H1 (cell line): ENCODE data around the gene KLHDC1. TPM values are rescaled to one million over a fixed set of nuclear protein-coding genes. Genes with fewer than 3 reads are reported as not detected.

Source experiments
- CTCF ChIA-PET: fragments of 300-600 bp; sonication (Branson Sonifier 250); formaldehyde crosslinking; loops from one replicate; lab custom pipeline; 2021; ENCODE audit not compliant: partially characterized antibody; lab: Charles Lee
- POLR2A ChIA-PET: fragments of 300-600 bp; sonication (Branson Sonifier 250); formaldehyde crosslinking; loops from one replicate; lab custom pipeline; 2021; ENCODE audit warnings: inconsistent platforms; ENCODE audit not compliant: partially characterized antibody; lab: Charles Lee
- DNase-seq, 2 experiments: peaks; one replicate each; pipeline versions ENCODE4 v3.0.0 to v3.0.0-alpha.2; 2010 to 2022; ENCODE audit warnings: low spot score in 2 of 2, low read depth in 1 of 2, mixed read lengths in 1 of 2
- FAIRE-seq: peaks from 2 replicates; lab custom pipeline; 2011; peaks lifted over from hg19 to GRCh38; lab: Jason Lieb, UNC
- H2AFZ ChIP-seq: 2 replicates; pipeline ENCODE4 v1.8.1; 2012; ENCODE audit warnings: low read length, inconsistent platforms
- H2AK5ac ChIP-seq: 2 replicates; pipeline ENCODE4 v1.6.1; 2013; ENCODE audit warnings: low read depth, low read length
- H2BK120ac ChIP-seq: replicated peaks from 2 replicates; pipeline ENCODE3; 2013; ENCODE audit warnings: low read depth, low read length, inconsistent platforms
- H2BK12ac ChIP-seq: 2 replicates; pipeline ENCODE4 v1.6.1; 2013; ENCODE audit warnings: low read depth, low read length
- H2BK15ac ChIP-seq: 2 replicates; pipeline ENCODE4 v1.6.1; 2013; ENCODE audit warnings: low read length
- H2BK20ac ChIP-seq: 2 replicates; pipeline ENCODE4 v1.6.1; 2013; ENCODE audit warnings: low read length
- H2BK5ac ChIP-seq: 2 replicates; pipeline ENCODE4 v1.6.1; 2013; ENCODE audit warnings: low read depth, low read length
- H3K14ac ChIP-seq: 2 replicates; pipeline ENCODE4 v1.6.1; 2013; ENCODE audit warnings: inconsistent platforms; ENCODE audit not compliant: insufficient read length
- H3K18ac ChIP-seq: 2 replicates; pipeline ENCODE4 v1.6.1; 2013; ENCODE audit warnings: low read length; ENCODE audit errors: extremely low read depth
- H3K23ac ChIP-seq: 2 replicates; pipeline ENCODE4 v1.6.1; 2013; ENCODE audit warnings: inconsistent platforms; ENCODE audit not compliant: insufficient read length
- H3K23me2 ChIP-seq: 2 replicates; pipeline ENCODE4 v1.6.1; 2013; ENCODE audit warnings: low read depth, low read length
- H3K27ac ChIP-seq: 2 replicates; pipeline ENCODE4 v1.6.1; 2011; ENCODE audit warnings: low read depth, low read length, inconsistent platforms
- H3K27me3 ChIP-seq, 4 experiments: replicated peaks in 1 of 4; 1 replicate in 1 of 4; 2 replicates in 3 of 4; pipeline versions ENCODE4 v1.6.1 to v1.8.1; 2011 to 2013; ENCODE audit warnings: low read length in 3 of 4, mild to moderate bottlenecking in 3 of 4, inconsistent platforms in 2 of 4, mixed read lengths in 2 of 4, moderate library complexity in 1 of 4; ENCODE audit not compliant: control insufficient read depth in 3 of 4, insufficient read depth in 3 of 4; ENCODE audit errors: extremely low read depth in 1 of 4
- H3K36me3 ChIP-seq, 4 experiments: 2 replicates each; pipeline versions ENCODE4 v1.6.1 to v1.8.1; 2011 to 2013; ENCODE audit warnings: mild to moderate bottlenecking in 4 of 4, low read length in 3 of 4, moderate library complexity in 2 of 4, control low read depth in 1 of 4, inconsistent platforms in 1 of 4; ENCODE audit not compliant: insufficient read depth in 4 of 4, control insufficient read depth in 2 of 4
- H3K4ac ChIP-seq: replicated peaks from 2 replicates; pipeline ENCODE3; 2013; ENCODE audit warnings: low read length, low read depth, mixed read lengths, inconsistent platforms; ENCODE audit not compliant: insufficient read length
- H3K4me1 ChIP-seq, 4 experiments: replicated peaks in 1 of 4; 1 replicate in 1 of 4; 2 replicates in 3 of 4; pipeline versions ENCODE4 v1.6.1 to v1.8.1; 2011 to 2013; ENCODE audit warnings: low read length in 3 of 4, inconsistent platforms in 2 of 4, mixed read lengths in 1 of 4; ENCODE audit not compliant: insufficient read depth in 4 of 4, control insufficient read depth in 3 of 4
- H3K4me2 ChIP-seq, 2 experiments: 2 replicates each; pipeline versions ENCODE4 v1.6.1 to v1.8.1; 2011 to 2013; ENCODE audit warnings: low read depth in 2 of 2, low read length in 2 of 2, control low read depth in 1 of 2, inconsistent platforms in 1 of 2, mild to moderate bottlenecking in 1 of 2; ENCODE audit not compliant: insufficient read depth in 1 of 2
- H3K4me3 ChIP-seq, 4 experiments: fragments of 200-600, 300-600 bp in 1 of 4; sonication (generic), shearing (Covaris generic), sonication (Bioruptor Twin) in 1 of 4; 2 replicates each; pipeline versions ENCODE4 v1.5.1 to v1.8.1; 2011 to 2016; ENCODE audit warnings: low read length in 4 of 4, low read depth in 3 of 4, control low read depth in 2 of 4, inconsistent platforms in 2 of 4, mild to moderate bottlenecking in 2 of 4, mixed read lengths in 1 of 4, moderate library complexity in 1 of 4; ENCODE audit not compliant: insufficient read depth in 2 of 4; ENCODE audit errors: extremely low read depth in 1 of 4
- H3K56ac ChIP-seq: replicated peaks from 2 replicates; pipeline ENCODE3; 2013; ENCODE audit warnings: low read depth, mild to moderate bottlenecking, mixed read lengths, low read length, inconsistent platforms; ENCODE audit not compliant: insufficient read length
- H3K79me1 ChIP-seq: 2 replicates; pipeline ENCODE4 v1.6.1; 2013; ENCODE audit warnings: low read depth, low read length, control low read depth
- H3K79me2 ChIP-seq, 2 experiments: 2 replicates each; pipeline versions ENCODE4 v1.6.1 to v1.8.1; 2012 to 2013; ENCODE audit warnings: low read length in 2 of 2, mild to moderate bottlenecking in 2 of 2, inconsistent platforms in 1 of 2; ENCODE audit not compliant: insufficient read depth in 2 of 2, control insufficient read depth in 1 of 2
- H3K9ac ChIP-seq, 4 experiments: replicated peaks in 1 of 4; 1 replicate in 1 of 4; 2 replicates in 3 of 4; pipeline versions ENCODE4 v1.6.1 to v1.8.1; 2011 to 2013; ENCODE audit warnings: low read depth in 3 of 4, low read length in 3 of 4, control low read depth in 2 of 4, mild to moderate bottlenecking in 2 of 4, moderate library complexity in 2 of 4, inconsistent platforms in 1 of 4; ENCODE audit errors: extremely low read depth in 1 of 4
- H3K9me3 ChIP-seq, 2 experiments: 2 replicates each; pipeline versions ENCODE4 v1.6.1 to v1.8.1; 2012 to 2013; ENCODE audit warnings: mild to moderate bottlenecking in 2 of 2, moderate library complexity in 2 of 2, control low read depth in 1 of 2, inconsistent platforms in 1 of 2, low read depth in 1 of 2, low read length in 1 of 2, mixed read lengths in 1 of 2; ENCODE audit not compliant: insufficient read depth in 2 of 2
- H4K20me1 ChIP-seq, 2 experiments: replicated peaks in 1 of 2; 2 replicates each; pipeline versions ENCODE3 to v1.8.1; 2011 to 2013; ENCODE audit warnings: inconsistent platforms in 2 of 2, low read length in 2 of 2, mild to moderate bottlenecking in 1 of 2; ENCODE audit not compliant: insufficient read depth in 2 of 2, control insufficient read depth in 1 of 2
- H4K5ac ChIP-seq: 2 replicates; pipeline ENCODE4 v1.6.1; 2013; ENCODE audit warnings: low read length, low read depth, mixed read lengths, inconsistent platforms; ENCODE audit not compliant: insufficient read length
- H4K8ac ChIP-seq: 2 replicates; pipeline ENCODE4 v1.8.0; 2013; ENCODE audit warnings: mild to moderate bottlenecking, moderate library complexity, low read length, inconsistent platforms; ENCODE audit not compliant: insufficient read depth; ENCODE audit errors: extremely low read depth
- H4K91ac ChIP-seq: replicated peaks from 2 replicates; pipeline ENCODE3; 2013; ENCODE audit warnings: low read length, mixed read lengths, inconsistent platforms; ENCODE audit not compliant: insufficient read length
- EP300 ChIP-seq, 2 experiments: IDR thresholded peaks; 1 replicate in 1 of 2; 2 replicates in 1 of 2; pipeline ENCODE4 v1.6.1; 2011 to 2012; ENCODE audit warnings: low read depth in 2 of 2, low read length in 2 of 2, mild to moderate bottlenecking in 2 of 2, borderline replicate concordance in 1 of 2, inconsistent platforms in 1 of 2, moderate library complexity in 1 of 2
- KDM4A ChIP-seq: IDR thresholded peaks from one replicate; pipeline ENCODE4 v1.7.1; 2012; ENCODE audit warnings: low read depth, mild to moderate bottlenecking, moderate library complexity, low read length, inconsistent platforms; ENCODE audit not compliant: severe bottlenecking
- NANOG ChIP-seq: IDR thresholded peaks from 2 replicates; pipeline ENCODE4 v1.6.1; 2011; ENCODE audit warnings: low read length, low read depth, mild to moderate bottlenecking, inconsistent platforms; ENCODE audit not compliant: insufficient read depth, poor library complexity, severe bottlenecking
- TEAD4 ChIP-seq: IDR thresholded peaks from 2 replicates; pipeline ENCODE4 v1.6.1; 2012; ENCODE audit warnings: low read depth, low read length, inconsistent platforms, mixed read lengths
- USF2 ChIP-seq: IDR thresholded peaks from 2 replicates; pipeline ENCODE4 v1.6.1; 2011; ENCODE audit warnings: low read length, improper control_type of control experiment
- WGBS, 2 experiments: shearing (Covaris generic) in 1 of 2; methylation state at CpG; one replicate each; pipeline versions ENCODE4 v1.1.6 to v1.1.7; 2013 to 2015; ENCODE audit warnings: low lambda C conversion rate in 2 of 2, mixed read lengths in 2 of 2, inconsistent platforms in 1 of 2, low coverage in 1 of 2, missing lambda C conversion rate in 1 of 2; ENCODE audit not compliant: insufficient replicate concordance in 2 of 2, insufficient coverage in 1 of 2, insufficient read length in 1 of 2; ENCODE audit errors: extremely low coverage in 1 of 2, missing lambda C conversion rate in 1 of 2; 5-methylcytosine and 5-hydroxymethylcytosine counted together
- polyA plus RNA-seq, 7 experiments: library from polyadenylated mRNA; depleted of rRNA in 3 of 7; stranded (reverse) in 5 of 7; unstranded in 2 of 7; fragments of >200 nt in 5 of 7; fragments of 200-250 nt in 2 of 7; gene quantifications; 1 replicate in 5 of 7; 2 replicates in 1 of 7; 4 replicates in 1 of 7; pipeline versions ENCODE4 v1.2.1 to v1.2.3, GENCODE V29; 2011 to 2013; ENCODE audit warnings: missing spikeins in 2 of 7, mixed read lengths in 2 of 7
- total RNA-seq: library from RNA; stranded (reverse); fragmentation: NEBNext Ultra II Directional; extraction: Animal tissue kit (Norgen Biotek cat#: 25700); gene quantifications from 2 replicates; pipeline ENCODE4 v1.2.1, GENCODE V29; 2021

KLHDC1 gene
- total and polyA plus RNA-seq, 2 of the 8 experiments (the other 6 are each of a cell fraction or from before 2014, with no cell fraction given), result 0.08 TPM; not detected in 1

DNA sequence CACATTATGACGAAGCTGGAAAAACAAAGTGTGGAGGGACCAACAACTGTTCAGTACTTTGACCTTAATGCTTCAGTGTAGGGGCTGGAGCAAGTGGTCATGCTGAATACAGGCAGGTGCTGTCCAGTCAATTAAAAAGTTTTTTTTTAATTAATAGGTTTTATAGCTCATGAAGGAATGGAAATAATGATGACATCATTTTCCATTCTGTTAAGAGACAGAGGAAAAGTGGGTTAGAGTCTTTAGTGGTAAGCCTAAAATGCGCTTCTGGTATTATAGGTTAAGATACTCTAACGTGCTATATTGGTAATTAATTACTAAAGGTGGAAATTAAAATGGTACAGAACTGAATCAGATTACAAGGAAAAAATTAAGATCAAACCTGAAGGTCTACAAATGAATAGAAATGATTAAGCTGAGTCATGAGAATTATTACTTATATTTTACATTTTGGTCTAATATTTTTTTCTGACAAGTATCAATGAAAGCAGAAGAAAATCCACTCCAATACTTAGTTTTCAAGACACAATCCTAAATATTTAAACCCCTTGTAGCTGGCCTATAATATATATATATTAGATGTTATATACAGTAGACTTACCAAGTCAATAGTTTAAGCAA is 90.6 kb downstream of the KLHDC1 start:
- Histone ChIP-seq H3K4me2 (no peak overlapping the region), H3K18ac (no peak overlapping the region), H3K14ac (no peak overlapping the region), H2BK15ac (no peak overlapping the region), H3K27me3 (no peaks in the 10 kb centered on the region), H2AK5ac (no peak overlapping the region), H2BK120ac (no peak overlapping the region), H3K79me1 (no peaks in the 10 kb centered on the region; the same call in 1 of the 2 replicates), H3K9ac (no peak overlapping the region), H4K8ac (no peak overlapping the region), H3K56ac (no peak overlapping the region), H3K23me2 (no peaks in the 10 kb centered on the region), H3K36me3 (peaks cover 5 to 88% (median 64%) of the 10 kb centered on the region in 4 experiments; a peak in 7 of 8 replicates), H3K79me2 (no peaks in the 10 kb centered on the region), H2AFZ (no peak overlapping the region), H4K91ac (no peak overlapping the region), H4K5ac (no peak overlapping the region), H3K4ac (no peak overlapping the region), H4K20me1 (no peaks in the 10 kb centered on the region), H3K23ac (no peak overlapping the region), H3K9me3 (no peaks in the 10 kb centered on the region), H2BK12ac (no peak overlapping the region), H3K27ac (no peak overlapping the region), H3K4me1 (no peaks in the 10 kb centered on the region), H2BK20ac (no peak overlapping the region), H2BK5ac (no peak overlapping the region), H3K4me3 (no peak overlapping the region)
- no peak for DNase-seq
- TF ChIP-seq NANOG (no peak), TEAD4 (no peak), EP300 (IDR thresholded peaks at IDR 0.05; ENCODE audit: borderline replicate concordance in 1 of 2, low read depth in 2 of 2, low read length in 2 of 2) (no peak), KDM4A (no peak), USF2 (no peak)
- CTCF ChIA-PET, result interaction anchor here (1.3 kb wide), 1 partner anchor 68 kb away, joined by 3 read pairs; no protein-coding TSS in a partner anchor
- FAIRE-seq, result no peak
- POLR2A ChIA-PET, result interaction anchor here (1.4 to 2.1 kb wide), 2 partner anchors 14 to 23 kb away, joined by 3 to 6 read pairs; no protein-coding TSS in a partner anchor
- WGBS, 2 experiments, result 89% methylated on average over 3 of the region's 3 CpGs; no CpG with 5 or more reads in 1 of the 2 experiments
